Caco-2 (cell line): ENCODE results near the gene FERD3L. TPM values are rescaled to one million over a fixed set of nuclear protein-coding genes. Genes with fewer than 3 reads are reported as not detected.

Experiments
- BruUV-seq: library from RNA; stranded (reverse); fragments of 400-500 nt; replicated peaks from 2 replicates; lab custom pipeline; 2021; lab: Mats Ljungman, UMichigan
- CTCF ChIA-PET: fragments of 300-600 bp; sonication (Branson Sonifier 250); formaldehyde crosslinking; loops from one replicate; lab custom pipeline; 2022; ENCODE audit warnings: antibody characterized with exemption; lab: Charles Lee
- POLR2A ChIA-PET: fragments of 300-600 bp; sonication (Branson Sonifier 250); formaldehyde crosslinking; loops from one replicate; lab custom pipeline; 2022; ENCODE audit warnings: antibody characterized with exemption; lab: Charles Lee
- DNase-seq, 2 experiments: peaks; one replicate each; pipeline versions ENCODE4 v3.0.0 to v3.0.0-alpha.2; 2020 to 2022
- H3K27me3 ChIP-seq: replicated peaks from 2 replicates; pipeline ENCODE4 v1.6.0; 2011; ENCODE audit warnings: low read length; ENCODE audit not compliant: control insufficient read depth, insufficient read depth
- H3K36me3 ChIP-seq: 2 replicates; pipeline ENCODE4 v1.5.1; 2011; ENCODE audit warnings: low read length; ENCODE audit not compliant: control insufficient read depth, insufficient read depth
- H3K4me1 ChIP-seq: fragments of 250-450 bp; sonication (Bioruptor Pico); 2 replicates; pipeline ENCODE4 v1.5.1; 2020; ENCODE audit warnings: mild to moderate bottlenecking
- H3K4me3 ChIP-seq: 2 replicates; pipeline ENCODE4 v1.5.1; 2011; ENCODE audit warnings: low read depth, mild to moderate bottlenecking, control low read depth, low read length
- H3K9me3 ChIP-seq: fragments of 250-450 bp; sonication (Bioruptor Pico); 2 replicates; pipeline ENCODE4 v1.5.1; 2020; ENCODE audit warnings: mild to moderate bottlenecking, moderate library complexity
- H3K27ac Mint-ChIP-seq: one replicate; pipeline ENCODE4 v1.8.0; 2022; ENCODE audit warnings: mixed read lengths; ENCODE audit not compliant: unreplicated experiment
- H3K27me3 Mint-ChIP-seq: one replicate; pipeline ENCODE4 v1.8.0; 2022; ENCODE audit warnings: mixed read lengths; ENCODE audit not compliant: insufficient read depth, unreplicated experiment
- H3K36me3 Mint-ChIP-seq: one replicate; pipeline ENCODE4 v1.8.0; 2022; ENCODE audit warnings: mild to moderate bottlenecking, mixed read lengths; ENCODE audit not compliant: insufficient read depth, unreplicated experiment
- H3K4me1 Mint-ChIP-seq: one replicate; pipeline ENCODE4 v1.8.0; 2022; ENCODE audit warnings: low read depth, mixed read lengths; ENCODE audit not compliant: unreplicated experiment
- H3K4me3 Mint-ChIP-seq: one replicate; pipeline ENCODE4 v1.8.0; 2022; ENCODE audit warnings: mild to moderate bottlenecking, moderate library complexity, mixed read lengths; ENCODE audit not compliant: unreplicated experiment
- H3K9me3 Mint-ChIP-seq: one replicate; pipeline ENCODE4 v1.8.0; 2022; ENCODE audit warnings: mixed read lengths; ENCODE audit not compliant: unreplicated experiment
- CTCF ChIP-seq, 2 experiments: fragments of 200-600 bp in 1 of 2; IDR thresholded peaks; 1 replicate in 1 of 2; 2 replicates in 1 of 2; pipeline versions ENCODE4 v1.5.1 to v1.8.0; 2011 to 2022; ENCODE audit warnings: antibody characterized with exemption in 1 of 2, control low read depth in 1 of 2, inconsistent platforms in 1 of 2, low read depth in 1 of 2, low read length in 1 of 2, mild to moderate bottlenecking in 1 of 2, moderate library complexity in 1 of 2; ENCODE audit not compliant: insufficient read depth in 1 of 2, severe bottlenecking in 1 of 2, unreplicated experiment in 1 of 2
- intact Hi-C: fragments of 100-400 bp; cut with micrococcal nuclease; formaldehyde crosslinking; loops from one replicate; pipeline ENCODE4 v1.10.0; 2022; ENCODE audit not compliant: unreplicated experiment
- total RNA-seq: library from RNA; stranded (reverse); gene quantifications from 2 replicates; pipeline ENCODE4 v1.2.3, GENCODE V29; 2022

Gene FERD3L
- total RNA-seq, 1 experiment from 2014 or later = not detected

DNA sequence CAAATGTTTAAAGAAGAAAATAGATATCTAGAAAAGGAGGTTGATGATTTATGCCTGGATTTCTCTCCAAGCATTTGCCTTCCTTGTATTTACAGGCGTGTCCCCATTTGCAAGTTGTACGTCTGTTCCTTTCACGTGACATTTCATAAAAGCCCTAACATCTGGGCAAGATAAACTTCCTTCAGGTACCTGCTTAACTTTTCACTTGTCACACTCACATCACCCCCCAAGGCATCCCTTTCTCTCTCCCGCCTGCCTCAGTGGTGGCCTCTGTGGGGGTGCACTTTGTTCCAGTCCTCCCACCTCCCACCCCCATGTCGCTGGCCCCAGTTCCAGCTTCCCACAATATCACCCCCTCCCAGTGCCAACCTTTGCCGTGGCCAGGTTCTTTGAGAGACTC is 34.4 kb downstream of the FERD3L start:
- H3K9me3 ChIP-seq = no peaks in the 10 kb centered on the region
- ChIA-PET CTCF (no interaction called here), POLR2A (no interaction called here)
- DNase-seq = no peak
- no peak overlapping the region for H3K27ac Mint-ChIP-seq
- no peaks in the 10 kb centered on the region for H3K4me1 Mint-ChIP-seq
- intact Hi-C loops = no loop called here
- H3K27me3 ChIP-seq = no peaks in the 10 kb centered on the region
- H3K36me3 Mint-ChIP-seq = no peaks in the 10 kb centered on the region
- no peak overlapping the region for H3K4me3 ChIP-seq
- no peaks in the 10 kb centered on the region for H3K4me1 ChIP-seq
- no peaks in the 10 kb centered on the region for H3K36me3 ChIP-seq
- no peaks in the 10 kb centered on the region for H3K9me3 Mint-ChIP-seq
- H3K4me3 Mint-ChIP-seq = no peak overlapping the region
- TF ChIP-seq CTCF (IDR thresholded peaks at IDR 0.05; ENCODE audit: insufficient read depth in 1 of 2, low read depth in 1 of 2, low read length in 1 of 2, severe bottlenecking in 1 of 2, unreplicated experiment in 1 of 2) = no peak
- H3K27me3 Mint-ChIP-seq = peaks cover 23% of the 10 kb centered on the region
- no TSS peak for BruUV-seq

DNA sequence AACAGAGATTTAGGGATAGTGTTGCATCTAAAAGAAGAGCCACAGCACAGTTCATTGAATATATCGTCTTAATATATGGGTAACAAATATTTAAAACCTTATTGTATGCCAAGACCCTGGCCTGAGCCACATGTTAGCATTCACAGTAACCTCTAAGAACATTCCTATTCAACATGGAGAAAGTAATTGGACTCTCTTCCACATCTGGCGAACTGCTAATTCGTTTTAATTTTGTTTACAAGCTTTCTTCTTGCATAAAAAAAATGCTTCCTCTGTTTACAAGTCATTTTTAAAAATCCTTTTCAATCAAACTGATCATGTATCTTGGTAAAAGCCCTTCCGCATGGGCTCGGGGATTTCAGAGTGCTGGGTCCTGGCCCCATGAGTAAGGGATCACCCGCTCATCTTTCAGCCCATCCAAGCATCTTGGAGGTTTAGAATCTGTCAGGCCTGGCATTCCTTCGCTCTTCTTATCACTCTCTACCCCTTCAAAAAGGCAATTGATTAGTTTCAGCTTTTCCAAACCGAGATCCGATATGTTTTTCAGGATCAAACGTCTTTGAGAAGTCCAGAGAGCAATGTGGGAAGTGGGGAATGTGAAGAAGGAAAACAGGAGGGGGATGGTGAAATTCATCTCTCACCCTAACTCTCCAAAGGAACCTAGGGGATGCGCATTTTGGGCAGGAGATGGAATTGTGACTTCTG is 35.0 kb downstream of the FERD3L start:
- Histone ChIP-seq H3K36me3 (no peaks in the 10 kb centered on the region), H3K9me3 (no peaks in the 10 kb centered on the region), H3K27me3 (no peaks in the 10 kb centered on the region), H3K4me3 (no peak overlapping the region), H3K4me1 (no peaks in the 10 kb centered on the region)
- no TSS peak for BruUV-seq
- H3K27me3 Mint-ChIP-seq = peaks cover 26% of the 10 kb centered on the region
- no peak overlapping the region for H3K4me3 Mint-ChIP-seq
- intact Hi-C loops = no loop called here
- no peak overlapping the region for H3K27ac Mint-ChIP-seq
- DNase-seq = no peak
- no peaks in the 10 kb centered on the region for H3K36me3 Mint-ChIP-seq
- ChIA-PET CTCF (no interaction called here), POLR2A (no interaction called here)
- no peaks in the 10 kb centered on the region for H3K4me1 Mint-ChIP-seq
- no peaks in the 10 kb centered on the region for H3K9me3 Mint-ChIP-seq
- no peak for TF ChIP-seq CTCF (IDR thresholded peaks at IDR 0.05; ENCODE audit: insufficient read depth in 1 of 2, low read depth in 1 of 2, low read length in 1 of 2, severe bottlenecking in 1 of 2, unreplicated experiment in 1 of 2)

DNA sequence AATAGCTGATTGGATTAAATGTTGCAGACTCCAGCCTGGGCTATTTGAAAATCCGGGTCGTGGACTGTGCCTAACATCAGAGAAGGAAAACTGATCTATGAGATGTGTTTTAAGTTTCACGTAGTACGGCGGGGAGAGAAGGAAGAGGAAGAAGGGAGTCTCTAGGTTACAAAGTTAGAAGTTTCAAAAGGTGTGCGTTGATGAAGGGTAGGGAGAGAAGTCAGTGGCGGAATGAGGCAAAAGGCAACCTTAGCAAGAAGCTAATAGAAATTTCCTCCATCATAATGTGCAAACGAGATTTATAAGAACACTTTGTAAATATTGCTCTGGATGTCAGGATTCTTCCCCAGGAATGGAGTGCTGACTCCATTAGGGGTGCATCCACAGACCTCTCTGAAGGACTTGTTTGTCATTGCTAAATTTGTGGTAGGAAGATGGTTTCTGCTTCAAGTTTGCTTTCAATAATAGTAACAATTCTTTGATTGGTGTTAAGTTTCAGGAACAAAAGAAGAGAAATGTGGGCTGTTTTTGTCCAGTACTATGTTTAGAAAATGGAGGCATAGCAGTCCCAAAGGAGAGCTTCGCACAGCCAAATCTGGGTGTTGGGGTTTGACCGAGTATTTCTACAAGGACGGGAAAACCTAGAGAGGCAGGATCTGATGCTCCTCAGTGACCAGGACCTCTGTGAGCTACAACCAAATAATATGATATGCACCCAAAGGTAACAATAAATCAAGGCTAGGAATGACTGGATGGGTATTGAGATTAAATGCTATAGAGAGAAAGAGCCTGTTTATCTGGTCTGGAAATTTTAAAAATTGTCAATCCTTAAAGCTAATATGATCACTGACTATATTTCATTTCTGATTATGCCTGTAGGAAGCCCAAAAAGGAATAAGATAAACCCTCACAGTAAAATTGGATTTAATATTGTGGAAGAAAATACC is 35.9 kb downstream of the FERD3L start:
- no peaks in the 10 kb centered on the region for H3K4me1 Mint-ChIP-seq
- intact Hi-C loops = no loop called here
- no peak overlapping the region for H3K4me3 Mint-ChIP-seq
- BruUV-seq = no TSS peak
- Histone ChIP-seq H3K9me3 (no peaks in the 10 kb centered on the region), H3K4me1 (no peaks in the 10 kb centered on the region), H3K27me3 (no peaks in the 10 kb centered on the region), H3K36me3 (no peaks in the 10 kb centered on the region), H3K4me3 (no peak overlapping the region)
- H3K27me3 Mint-ChIP-seq = peaks cover 27% of the 10 kb centered on the region
- DNase-seq = no peak
- no peak for TF ChIP-seq CTCF (IDR thresholded peaks at IDR 0.05; ENCODE audit: insufficient read depth in 1 of 2, low read depth in 1 of 2, low read length in 1 of 2, severe bottlenecking in 1 of 2, unreplicated experiment in 1 of 2)
- H3K36me3 Mint-ChIP-seq = no peaks in the 10 kb centered on the region
- no peaks in the 10 kb centered on the region for H3K9me3 Mint-ChIP-seq
- ChIA-PET CTCF (no interaction called here), POLR2A (no interaction called here)
- H3K27ac Mint-ChIP-seq = no peak overlapping the region
